ENCODE data around the gene ELFN1. TPM values are rescaled to one million over a fixed set of nuclear protein-coding genes. Genes with fewer than 3 reads are reported as not detected.

ELFN1 gene
- total RNA-seq, 2 donors from 2014 or later = 0.12 to 0.40 TPM

DNA sequence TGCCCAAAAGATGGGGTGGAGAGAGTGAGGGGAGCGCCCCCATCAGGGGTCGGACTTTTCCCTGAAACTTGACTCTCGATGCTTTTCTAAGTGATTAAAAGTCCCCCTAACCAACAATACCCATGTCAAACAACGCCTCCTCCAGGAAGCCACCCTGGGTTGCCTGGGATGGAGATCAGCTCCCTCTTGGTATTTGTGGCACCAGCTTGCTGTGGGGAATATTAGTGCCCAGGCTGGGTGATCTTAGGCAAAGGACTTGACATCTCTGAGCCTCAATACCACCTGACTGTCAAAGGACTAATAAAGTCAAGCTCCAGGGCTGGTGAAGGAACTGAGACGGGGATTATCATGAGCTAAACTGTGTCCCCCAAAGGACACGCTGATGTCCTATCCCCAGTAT lies 18.2 kb upstream of the ELFN1 start:
- no peak overlapping the region for H3K4me3 ChIP-seq
- no peak for DNase-seq
- H3K9ac ChIP-seq (ENCODE audit: low read depth in 2 of 2, low read length in 2 of 2) = no peak overlapping the region
- intact Hi-C loops (cut with DNase I) = no loop called here
- no peaks in the 10 kb centered on the region for H3K36me3 ChIP-seq
- no peaks in the 10 kb centered on the region for H3K9me3 ChIP-seq
- TF ChIP-seq, protein P1, sequence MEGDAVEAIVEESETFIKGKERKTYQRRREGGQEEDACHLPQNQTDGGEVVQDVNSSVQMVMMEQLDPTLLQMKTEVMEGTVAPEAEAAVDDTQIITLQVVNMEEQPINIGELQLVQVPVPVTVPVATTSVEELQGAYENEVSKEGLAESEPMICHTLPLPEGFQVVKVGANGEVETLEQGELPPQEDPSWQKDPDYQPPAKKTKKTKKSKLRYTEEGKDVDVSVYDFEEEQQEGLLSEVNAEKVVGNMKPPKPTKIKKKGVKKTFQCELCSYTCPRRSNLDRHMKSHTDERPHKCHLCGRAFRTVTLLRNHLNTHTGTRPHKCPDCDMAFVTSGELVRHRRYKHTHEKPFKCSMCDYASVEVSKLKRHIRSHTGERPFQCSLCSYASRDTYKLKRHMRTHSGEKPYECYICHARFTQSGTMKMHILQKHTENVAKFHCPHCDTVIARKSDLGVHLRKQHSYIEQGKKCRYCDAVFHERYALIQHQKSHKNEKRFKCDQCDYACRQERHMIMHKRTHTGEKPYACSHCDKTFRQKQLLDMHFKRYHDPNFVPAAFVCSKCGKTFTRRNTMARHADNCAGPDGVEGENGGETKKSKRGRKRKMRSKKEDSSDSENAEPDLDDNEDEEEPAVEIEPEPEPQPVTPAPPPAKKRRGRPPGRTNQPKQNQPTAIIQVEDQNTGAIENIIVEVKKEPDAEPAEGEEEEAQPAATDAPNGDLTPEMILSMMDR (IDR thresholded peaks at IDR 0.05) = no peak
- H3K4me1 ChIP-seq = no peaks in the 10 kb centered on the region
- H3K27ac ChIP-seq = no peak overlapping the region
- peaks cover 3% of the 10 kb centered on the region for H3K27me3 ChIP-seq

DNA sequence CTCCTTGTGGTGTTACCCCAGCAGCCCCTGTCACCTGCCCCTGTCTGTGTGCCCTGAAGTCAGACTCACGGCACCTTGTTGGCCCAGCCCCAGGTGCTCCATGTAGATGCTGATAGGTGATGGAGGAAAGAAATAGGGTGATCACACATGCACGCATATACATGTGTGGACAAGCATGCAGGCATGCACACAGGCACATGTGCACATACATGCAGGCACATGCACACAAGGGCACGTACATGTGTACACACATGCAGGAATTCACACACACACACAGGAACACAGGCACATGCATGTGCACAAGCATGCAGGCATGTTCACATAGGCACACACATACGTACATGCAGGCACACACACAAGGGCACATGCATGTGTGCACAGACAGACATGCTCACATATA lies 16.6 kb upstream of the ELFN1 start:
- TF ChIP-seq, protein P1 (IDR thresholded peaks at IDR 0.05) = no peak
- DNase-seq = no peak
- Histone ChIP-seq H3K27ac (no peak overlapping the region), H3K9me3 (no peaks in the 10 kb centered on the region), H3K27me3 (peaks cover 3% of the 10 kb centered on the region), H3K4me1 (no peaks in the 10 kb centered on the region), H3K4me3 (no peak overlapping the region), H3K9ac (ENCODE audit: low read depth in 2 of 2, low read length in 2 of 2) (no peak overlapping the region), H3K36me3 (no peaks in the 10 kb centered on the region)
- intact Hi-C loops (cut with DNase I) = no loop called here

DNA sequence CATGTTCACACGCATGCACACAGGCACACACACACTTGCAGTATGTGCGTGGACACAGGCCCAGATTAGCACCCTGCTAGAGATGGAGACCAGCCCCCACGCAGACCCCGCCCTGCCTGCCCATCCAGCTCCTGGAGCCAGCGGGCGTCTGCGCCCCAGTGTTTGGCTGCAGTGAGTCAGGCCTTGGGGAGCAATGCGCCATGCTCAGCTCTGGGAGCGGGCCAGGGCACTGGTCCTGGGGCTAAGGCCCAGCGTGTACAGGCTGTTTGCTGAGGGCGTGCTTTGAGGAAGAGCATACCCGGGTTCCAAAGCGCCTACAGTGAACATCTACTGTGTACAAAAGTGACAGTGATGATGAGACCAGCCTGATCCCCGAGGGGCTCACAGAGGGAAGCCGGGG lies 16.0 kb upstream of the ELFN1 start:
- no peak overlapping the region for H3K4me3 ChIP-seq
- TF ChIP-seq, protein P1 (IDR thresholded peaks at IDR 0.05) = no peak
- intact Hi-C loops (cut with DNase I) = no loop called here
- no peaks in the 10 kb centered on the region for H3K9me3 ChIP-seq
- no peak overlapping the region for H3K27ac ChIP-seq
- no peak overlapping the region for H3K9ac ChIP-seq (ENCODE audit: low read depth in 2 of 2, low read length in 2 of 2)
- no peak for DNase-seq
- H3K36me3 ChIP-seq = no peaks in the 10 kb centered on the region
- no peaks in the 10 kb centered on the region for H3K4me1 ChIP-seq
- no peaks in the 10 kb centered on the region for H3K27me3 ChIP-seq

DNA sequence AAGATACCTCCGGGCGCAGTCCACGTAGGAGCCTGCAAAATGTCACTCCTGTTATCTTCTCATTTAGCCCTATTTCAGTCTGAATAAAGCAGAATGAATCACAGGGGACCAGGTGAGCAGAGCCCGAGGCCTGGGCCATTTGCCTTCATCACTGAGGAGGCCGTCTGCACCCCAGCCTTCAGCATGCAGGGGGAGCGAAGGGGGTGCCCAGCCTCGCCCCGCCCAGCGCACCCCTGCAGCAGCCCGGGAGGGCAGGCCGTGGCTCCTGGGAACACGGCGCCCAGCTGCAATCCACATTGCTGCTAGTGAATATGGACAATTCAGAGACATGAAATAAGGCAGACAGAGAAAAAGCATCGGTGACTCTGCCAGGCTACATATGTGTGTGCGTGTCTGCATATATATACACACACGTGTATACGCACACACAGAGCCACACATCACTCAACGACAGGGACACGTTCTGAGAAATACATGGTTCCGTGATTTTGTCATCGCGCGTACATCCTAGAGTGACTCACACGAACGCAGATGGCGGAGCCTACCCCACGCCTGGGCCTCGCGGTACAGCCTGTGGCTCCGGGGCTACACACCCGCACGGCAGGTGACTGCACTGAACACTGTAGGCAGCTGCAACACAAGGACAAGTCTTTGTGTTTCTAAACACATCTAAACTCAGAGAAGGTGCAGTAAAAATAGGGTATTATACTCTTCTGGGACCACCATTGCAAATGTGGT lies 15.2 kb upstream of the ELFN1 start:
- TF ChIP-seq, protein P1 (IDR thresholded peaks at IDR 0.05) = no peak
- Histone ChIP-seq H3K9me3 (no peaks in the 10 kb centered on the region), H3K4me3 (no peak overlapping the region), H3K27me3 (no peaks in the 10 kb centered on the region), H3K36me3 (no peaks in the 10 kb centered on the region), H3K4me1 (no peaks in the 10 kb centered on the region), H3K9ac (ENCODE audit: low read depth in 2 of 2, low read length in 2 of 2) (no peak overlapping the region), H3K27ac (no peak overlapping the region)
- intact Hi-C loops (cut with DNase I) = no loop called here
- DNase-seq = no peak

DNA sequence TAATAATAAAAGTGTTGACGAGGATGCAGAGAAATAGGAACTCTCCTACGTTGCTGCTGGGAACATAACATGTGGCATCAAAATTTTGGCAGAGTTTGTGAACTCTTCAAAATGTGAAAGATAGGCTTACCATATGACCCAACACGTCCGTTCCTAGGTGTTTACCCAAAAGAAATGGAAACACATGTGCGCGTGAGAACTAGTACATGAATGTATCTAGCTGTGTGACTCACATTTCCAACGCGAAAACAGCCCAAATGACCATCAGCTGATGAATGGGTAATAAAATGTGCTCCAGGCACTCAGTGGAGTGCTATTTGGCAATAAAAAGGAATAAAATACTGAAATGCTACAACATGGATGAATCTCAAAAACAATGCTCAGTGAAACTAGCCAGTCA lies 10.4 kb upstream of the ELFN1 start:
- TF ChIP-seq, protein P1 (IDR thresholded peaks at IDR 0.05) = no peak
- no peak overlapping the region for H3K4me3 ChIP-seq

More for the DNA sequence above, 10.4 kb upstream of the ELFN1 start:
- H3K9me3 ChIP-seq = no peaks in the 10 kb centered on the region
- H3K27me3 ChIP-seq = peaks cover 11% of the 10 kb centered on the region
- no peak overlapping the region for H3K9ac ChIP-seq (ENCODE audit: low read depth in 2 of 2, low read length in 2 of 2)
- intact Hi-C loops (cut with DNase I) = loop anchor here (5.0 kb wide), 1 partner anchor 548 kb away; no protein-coding TSS in a partner anchor
- H3K36me3 ChIP-seq = no peaks in the 10 kb centered on the region
- no peak for DNase-seq
- no peak overlapping the region for H3K27ac ChIP-seq
- H3K4me1 ChIP-seq = peaks cover under 1% of the 10 kb centered on the region

Measured in colonic mucosa (tissue), 4 donors.